Measurements from ENCODE around the gene MAP2K4. TPM values are rescaled to one million over a fixed set of nuclear protein-coding genes. Genes with fewer than 3 reads are reported as not detected.

The MAP2K4 gene
- total RNA-seq, 2 donors from 2014 or later, result 26.2 to 42.1 TPM

DNA sequence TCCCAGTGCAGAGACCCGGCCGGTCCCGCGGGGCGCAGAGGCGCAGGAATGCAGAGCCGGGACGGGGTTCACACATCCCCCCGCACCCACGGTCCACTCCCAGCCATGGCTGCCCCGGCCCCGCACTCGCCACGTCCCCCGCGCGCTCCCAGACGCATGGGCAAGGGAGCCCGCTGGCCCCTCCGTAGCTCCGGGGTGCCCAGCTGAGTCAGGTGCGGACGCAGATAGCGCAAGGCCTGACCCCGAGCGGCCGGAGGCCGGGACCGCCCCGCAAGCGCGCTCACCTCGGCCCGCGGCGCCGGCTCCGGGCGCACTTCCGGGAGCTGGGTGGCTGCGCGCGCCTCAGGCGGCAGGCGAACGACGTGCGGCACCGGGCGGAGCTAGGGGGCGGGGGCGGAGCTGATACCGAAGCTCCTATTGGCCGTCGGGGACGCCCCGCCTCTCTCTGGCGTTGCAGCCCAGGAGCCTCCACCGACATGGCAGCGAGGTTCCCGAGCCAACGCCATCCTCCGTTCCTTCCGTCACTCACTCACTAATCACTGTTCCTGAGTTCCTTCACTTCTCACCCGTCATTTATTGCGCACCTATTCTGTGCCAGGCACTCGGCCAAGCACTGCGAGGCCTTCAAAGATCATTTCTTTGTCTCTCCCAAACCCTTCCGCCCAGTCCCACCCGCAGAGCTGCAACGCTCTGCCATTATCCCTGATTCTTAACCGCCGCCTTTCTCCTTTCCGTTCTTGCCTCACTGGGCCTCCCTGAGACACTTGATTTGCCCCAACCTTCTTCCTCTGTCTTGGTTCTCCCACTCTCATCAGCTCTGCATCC is 23.3 kb upstream of the MAP2K4 start, which contains the start of gene ZNF18:
ZNF18 (minus strand) TSS at position 329 of the 825 bp plus-strand sequence. CDS start 4,646 bp downstream, outside the sequence.
- Histone ChIP-seq H3K27ac (peak within 1 kb of the TSS; percentile 80 to 86), H3K4me3 (peak within 1 kb of the TSS; percentile 86 to 91), H3K4me1 (replicated peaks) (no peaks in the 10 kb centered on the region), H3K36me3 (no peaks in the 10 kb centered on the region), H3K27me3 (replicated peaks; ENCODE audit: insufficient read depth) (no peaks in the 10 kb centered on the region), H3K9me3 (no peaks in the 10 kb centered on the region)
- TF ChIP-seq POLR2AphosphoS5 (IDR thresholded peaks at IDR 0.05) (peak; percentile 90), POLR2A (IDR thresholded peaks at IDR 0.05) (peak; percentile 97), CTCF (IDR thresholded peaks at IDR 0.05) (peak in 2 of 4 experiments; percentile 40 to 41)
- intact Hi-C loops (cut with DNase I), result loop anchor here (2.0 to 10.0 kb wide), 2 partner anchors 23 to 1263 kb away; partner anchors contain the start of genes MAP2K4 and TMEM220
- peak; percentile 96 for DNase-seq (ENCODE audit: low spot score)
- 1% methylated on average over 42 of the region's 74 CpGs for WGBS

GRCh38 chr17:11997972-11998233 is 22.8 kb upstream of the MAP2K4 start:
- Histone ChIP-seq H3K27me3 (replicated peaks; ENCODE audit: insufficient read depth) (no peaks in the 10 kb centered on the region), H3K9me3 (no peaks in the 10 kb centered on the region), H3K36me3 (no peaks in the 10 kb centered on the region), H3K4me1 (replicated peaks) (no peaks in the 10 kb centered on the region), H3K27ac (peak overlapping the region; percentile 80 to 86), H3K4me3 (peak overlapping the region; percentile 86 to 91)
- intact Hi-C loops (cut with DNase I), result loop anchor here (2.0 to 10.0 kb wide), 2 partner anchors 23 to 1263 kb away; partner anchors contain the start of genes MAP2K4 and TMEM220
- whole genome bisulfite sequencing, result 48% methylated on average over 4 of the region's 4 CpGs
- no peak for DNase-seq (ENCODE audit: low spot score)
- no peak for TF ChIP-seq POLR2A (IDR thresholded peaks at IDR 0.05)

DNA sequence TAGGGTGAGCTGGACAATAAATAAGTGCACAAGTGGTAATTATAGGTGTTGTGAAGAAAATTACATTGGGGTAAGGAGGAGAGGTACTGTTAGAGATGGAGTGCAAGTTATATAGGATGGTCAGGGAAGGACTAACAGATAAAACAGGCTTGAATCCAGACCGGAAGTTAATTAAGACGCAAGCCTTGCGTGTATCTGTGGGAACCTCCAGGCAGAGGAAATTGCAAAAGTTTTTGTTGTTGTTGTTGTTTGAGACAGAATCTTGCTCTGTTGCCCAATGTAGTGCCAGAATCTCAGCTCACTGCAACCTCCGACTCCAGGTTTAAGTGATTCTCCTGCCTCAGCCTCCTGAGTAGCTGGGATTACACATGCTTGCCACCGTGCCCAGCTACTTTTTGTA is 21.0 kb upstream of the MAP2K4 start:
- Histone ChIP-seq H3K4me3 (no peak overlapping the region), H3K4me1 (replicated peaks) (no peaks in the 10 kb centered on the region), H3K27me3 (replicated peaks; ENCODE audit: insufficient read depth) (no peaks in the 10 kb centered on the region), H3K27ac (no peak overlapping the region), H3K9me3 (no peaks in the 10 kb centered on the region), H3K36me3 (no peaks in the 10 kb centered on the region)
- 92% methylated on average over 5 of the region's 5 CpGs for WGBS
- intact Hi-C loops (cut with DNase I), result loop anchor here (10.0 kb wide), 1 partner anchor 1265 kb away; the partner anchor contains the start of gene TMEM220
- no peak for DNase-seq (ENCODE audit: low spot score)
- TF ChIP-seq POLR2A (IDR thresholded peaks at IDR 0.05) (no peak), POLR2AphosphoS5 (IDR thresholded peaks at IDR 0.05) (no peak)

- no peaks in the 10 kb centered on the region for H3K27me3 ChIP-seq (replicated peaks; ENCODE audit: insufficient read depth)
- no peak overlapping the region for H3K27ac ChIP-seq
- DNase-seq (ENCODE audit: low spot score), result no peak
- intact Hi-C loops (cut with DNase I), result no loop called here
- no peak overlapping the region for H3K4me3 ChIP-seq
- TF ChIP-seq CTCF (IDR thresholded peaks at IDR 0.05) (no peak), POLR2A (IDR thresholded peaks at IDR 0.05) (no peak), POLR2AphosphoS5 (IDR thresholded peaks at IDR 0.05) (no peak)
- H3K4me1 ChIP-seq (replicated peaks), result no peaks in the 10 kb centered on the region
- no peaks in the 10 kb centered on the region for H3K9me3 ChIP-seq
- 81% methylated on average over 5 of the region's 5 CpGs for WGBS
- H3K36me3 ChIP-seq, result no peaks in the 10 kb centered on the region
Observed at GRCh38 chr17:12007466-12007865, 13.2 kb upstream of the MAP2K4 start.

- no peak for DNase-seq (ENCODE audit: low spot score)
- Histone ChIP-seq H3K36me3 (no peaks in the 10 kb centered on the region), H3K9me3 (no peaks in the 10 kb centered on the region), H3K27ac (peak overlapping the region; percentile 83 to 90), H3K4me3 (peak overlapping the region; percentile 97 to 99), H3K27me3 (replicated peaks; ENCODE audit: insufficient read depth) (no peaks in the 10 kb centered on the region), H3K4me1 (replicated peaks) (no peaks in the 10 kb centered on the region)
- intact Hi-C loops (cut with DNase I), result loop anchor here (2.0 kb wide), 1 partner anchor 25 kb away; the partner anchor contains the start of gene ZNF18
- TF ChIP-seq POLR2AphosphoS5 (IDR thresholded peaks at IDR 0.05), result no peak
- no peak for TF ChIP-seq POLR2A (IDR thresholded peaks at IDR 0.05)
- TF ChIP-seq CTCF (IDR thresholded peaks at IDR 0.05), result no peak
- 3% methylated on average over 3 of the region's 3 CpGs for WGBS
Observed at GRCh38 chr17:12021623-12022140, 1.0 kb downstream of the MAP2K4 start.

Data from prostate gland (tissue), 2 donors.